H1 (cell line): ENCODE results near the gene SLC39A2. TPM values are rescaled to one million over a fixed set of nuclear protein-coding genes. Genes with fewer than 3 reads are reported as not detected.

Experiments
- CBX5 ChIP-seq: fragments of 300-800, 300-1000 bp; sonication (generic); IDR thresholded peaks from 2 replicates; pipeline ENCODE4 v1.7.1; 2016; ENCODE audit warnings: antibody characterized with exemption, low read length, low read depth
- CEBPB ChIP-seq: IDR thresholded peaks from 2 replicates; pipeline ENCODE4 v1.6.1; 2012; ENCODE audit warnings: low read depth, low read length
- EGR1 ChIP-seq: IDR thresholded peaks from 2 replicates; pipeline ENCODE4 v1.6.1; 2011; ENCODE audit warnings: low read depth, low read length, borderline replicate concordance
- POLR2AphosphoS5 ChIP-seq: IDR thresholded peaks from 2 replicates; pipeline ENCODE4 v1.6.1; 2011; ENCODE audit warnings: low read depth, low read length
- RNF2 ChIP-seq: fragments of 200-900, 300-1000 bp; sonication (generic); IDR thresholded peaks from 2 replicates; pipeline ENCODE4 v1.7.1; 2016; ENCODE audit warnings: borderline replicate concordance, low read depth, mild to moderate bottlenecking, antibody characterized with exemption, low read length; ENCODE audit not compliant: poor library complexity, severe bottlenecking; ENCODE audit errors: missing control alignments
- RXRA ChIP-seq: IDR thresholded peaks from 2 replicates; pipeline ENCODE4 v1.6.1; 2011; ENCODE audit warnings: low read depth, mild to moderate bottlenecking, low read length, moderate library complexity; ENCODE audit not compliant: insufficient read depth
- polyA plus RNA-seq, 7 experiments: library from polyadenylated mRNA; depleted of rRNA in 3 of 7; stranded (reverse) in 5 of 7; unstranded in 2 of 7; fragments of >200 nt in 5 of 7; fragments of 200-250 nt in 2 of 7; gene quantifications; 1 replicate in 5 of 7; 2 replicates in 1 of 7; 4 replicates in 1 of 7; pipeline versions ENCODE4 v1.2.1 to v1.2.3, GENCODE V29; 2011 to 2013; ENCODE audit warnings: missing spikeins in 2 of 7, mixed read lengths in 2 of 7
- total RNA-seq: library from RNA; stranded (reverse); fragmentation: NEBNext Ultra II Directional; extraction: Animal tissue kit (Norgen Biotek cat#: 25700); gene quantifications from 2 replicates; pipeline ENCODE4 v1.2.1, GENCODE V29; 2021
- TF ChIP-seq, protein P1 (sequence below): IDR thresholded peaks from 2 replicates; pipeline ENCODE4 v1.6.1; 2012; ENCODE audit warnings: low read length, inconsistent platforms

Gene SLC39A2
- total and polyA plus RNA-seq, 2 of the 8 experiments (the other 6 are each of a cell fraction or from before 2014, with no cell fraction given), result 0.14 to 0.22 TPM

DNA sequence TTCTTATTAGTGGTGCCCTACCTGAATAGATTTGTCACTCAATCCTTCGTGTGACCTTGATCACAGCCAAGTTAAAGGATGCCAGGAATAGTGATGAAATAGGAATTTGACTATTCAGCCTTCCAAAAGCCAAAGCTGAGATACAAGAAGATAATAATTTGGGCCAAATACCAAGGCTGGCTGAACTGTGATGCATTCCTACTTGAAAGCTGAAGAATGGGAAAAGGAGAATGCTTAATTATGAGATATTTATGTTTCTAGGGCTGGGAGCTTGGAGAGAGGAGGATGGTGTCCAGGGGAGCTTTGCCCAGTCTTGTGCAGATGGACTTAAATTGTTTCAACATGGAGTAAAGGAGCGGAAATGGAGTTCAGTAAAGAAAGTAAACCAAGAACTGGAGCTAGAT, 48.3 kb downstream of the SLC39A2 start (continued):
- TF ChIP-seq, protein P1, sequence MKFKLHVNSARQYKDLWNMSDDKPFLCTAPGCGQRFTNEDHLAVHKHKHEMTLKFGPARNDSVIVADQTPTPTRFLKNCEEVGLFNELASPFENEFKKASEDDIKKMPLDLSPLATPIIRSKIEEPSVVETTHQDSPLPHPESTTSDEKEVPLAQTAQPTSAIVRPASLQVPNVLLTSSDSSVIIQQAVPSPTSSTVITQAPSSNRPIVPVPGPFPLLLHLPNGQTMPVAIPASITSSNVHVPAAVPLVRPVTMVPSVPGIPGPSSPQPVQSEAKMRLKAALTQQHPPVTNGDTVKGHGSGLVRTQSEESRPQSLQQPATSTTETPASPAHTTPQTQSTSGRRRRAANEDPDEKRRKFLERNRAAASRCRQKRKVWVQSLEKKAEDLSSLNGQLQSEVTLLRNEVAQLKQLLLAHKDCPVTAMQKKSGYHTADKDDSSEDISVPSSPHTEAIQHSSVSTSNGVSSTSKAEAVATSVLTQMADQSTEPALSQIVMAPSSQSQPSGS, result no peak
- TF ChIP-seq CBX5 (no peak), RXRA (no peak), POLR2AphosphoS5 (no peak), RNF2 (no peak), CEBPB (no peak), EGR1 (no peak)
- TF ChIP-seq, all 59 proteins: peak for 0
